AG09309 (cell line): ENCODE results near the gene DNAJC6.

ENCODE experiments used
- DNase-seq: peaks from one replicate; pipeline ENCODE4 v3.0.0-alpha.2; 2010; ENCODE audit warnings: low read depth
- H3K4me3 ChIP-seq: 2 replicates; pipeline ENCODE4 v1.5.1; 2011; ENCODE audit warnings: mild to moderate bottlenecking, low read depth, low read length, moderate library complexity; ENCODE audit not compliant: control insufficient read depth
- CTCF ChIP-seq: IDR thresholded peaks from 2 replicates; pipeline ENCODE4 v1.5.1; 2011; ENCODE audit warnings: mild to moderate bottlenecking, low read depth, low read length, inconsistent platforms; ENCODE audit not compliant: insufficient read depth, control insufficient read depth; ENCODE audit errors: missing control alignments

The DNAJC6 gene

GRCh38 chr1:65407877-65408276 lies 98.5 kb downstream of the DNAJC6 start:
- H3K4me3 ChIP-seq: no peak overlapping the region
- no peak for TF ChIP-seq CTCF
- DNase-seq: no peak

DNA sequence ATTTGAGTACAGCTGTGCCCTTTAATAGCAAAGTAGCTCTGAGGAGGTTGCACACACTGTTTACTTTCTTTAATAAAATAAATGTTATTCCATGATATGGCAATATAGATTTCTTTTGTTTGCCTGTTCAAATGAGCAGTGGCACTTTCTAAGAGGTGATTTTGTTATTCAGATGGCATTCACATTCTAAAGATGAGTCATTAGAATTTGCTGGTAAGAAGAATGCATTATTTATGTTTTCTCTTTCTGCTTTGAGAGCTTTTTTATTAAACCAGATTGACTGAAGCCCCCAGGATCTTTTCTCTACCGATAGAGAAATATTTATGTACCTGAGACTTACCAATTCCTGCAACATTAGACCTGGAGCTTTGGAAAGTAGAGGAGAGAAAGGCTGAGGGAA lies 100.0 kb downstream of the DNAJC6 start:
- TF ChIP-seq CTCF: no peak
- no peak for DNase-seq
- no peak overlapping the region for H3K4me3 ChIP-seq

GRCh38 chr1:65409816-65410326 lies 100.5 kb downstream of the DNAJC6 start:
- no peak for DNase-seq
- H3K4me3 ChIP-seq: no peak overlapping the region
- TF ChIP-seq CTCF: no peak

DNA sequence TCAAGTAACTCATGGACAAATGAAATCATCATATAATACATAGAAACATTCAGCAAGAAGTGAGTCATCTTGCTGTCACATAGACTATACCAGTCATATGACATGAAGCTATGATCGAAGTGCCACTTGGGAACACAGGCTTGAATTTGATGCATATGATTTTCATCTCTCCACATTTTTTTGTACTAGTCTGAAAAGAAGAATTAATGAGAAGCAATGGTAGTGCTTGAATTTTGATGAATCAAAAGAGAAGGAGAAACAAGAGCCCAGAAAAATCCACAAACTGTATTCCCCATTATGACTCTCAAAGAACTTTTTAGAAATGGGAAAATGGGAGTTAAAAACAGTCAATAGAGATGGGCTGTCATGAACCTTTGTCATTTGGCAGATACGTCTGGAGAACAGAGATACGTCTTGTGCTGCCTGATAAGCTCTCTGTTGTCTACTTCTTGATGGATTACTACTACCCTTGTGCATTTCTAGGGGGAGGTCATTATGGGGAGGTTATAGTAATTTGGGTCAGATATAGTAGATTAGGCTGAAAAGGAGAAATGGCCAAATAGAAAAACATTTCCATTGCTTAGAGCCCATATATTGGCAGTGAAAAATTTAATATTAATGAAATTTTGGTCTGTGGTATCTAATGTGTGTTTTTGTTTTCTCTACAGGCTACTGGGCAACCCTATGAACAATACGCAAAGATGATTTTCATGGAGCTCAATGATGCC lies 103.1 kb downstream of the DNAJC6 start:
- H3K4me3 ChIP-seq: no peak overlapping the region
- TF ChIP-seq CTCF: no peak
- DNase-seq: no peak

DNA sequence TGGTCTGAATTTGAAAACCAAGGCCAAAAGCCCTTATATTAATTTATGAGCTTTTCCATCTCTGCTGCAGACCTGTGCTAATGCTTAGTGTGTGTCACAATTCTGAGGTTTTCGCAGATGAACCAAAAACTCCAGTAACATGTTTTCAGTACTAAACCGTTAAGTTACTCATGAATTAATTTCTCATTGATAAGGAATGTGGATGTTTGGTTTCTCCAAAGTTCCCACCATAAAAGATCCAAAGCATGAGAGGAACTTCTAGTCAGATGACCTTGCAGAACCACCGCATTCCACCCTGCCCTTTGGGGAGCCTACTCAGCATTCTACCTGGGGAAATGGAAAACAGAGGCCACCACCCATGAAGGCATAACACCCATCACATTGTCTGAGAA lies 103.6 kb downstream of the DNAJC6 start:
- no peak for TF ChIP-seq CTCF
- no peak for DNase-seq
- no peak overlapping the region for H3K4me3 ChIP-seq

DNA sequence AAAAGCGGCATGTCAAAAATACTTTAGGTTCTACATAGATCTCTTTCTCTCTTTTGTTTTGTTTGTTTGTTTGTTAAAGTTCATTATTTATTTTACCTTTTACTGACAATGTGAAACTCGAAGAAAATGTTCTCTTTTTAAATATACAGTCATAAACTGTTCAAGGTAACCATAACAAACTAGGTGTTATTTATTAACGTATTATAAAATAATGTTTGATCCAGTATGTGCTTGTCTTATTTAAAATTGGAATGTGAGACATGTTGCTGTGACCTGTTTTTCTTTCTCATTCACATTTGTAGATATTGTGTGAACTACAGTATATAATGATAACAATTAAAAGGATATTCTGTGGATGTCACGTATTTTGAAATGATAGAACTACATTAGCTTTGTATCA lies 105.2 kb downstream of the DNAJC6 start:
- no peak for DNase-seq
- H3K4me3 ChIP-seq: no peak overlapping the region
- no peak for TF ChIP-seq CTCF
